Epithelial cell of prostate (primary cell): Measurements from ENCODE around the gene ABCC8.

ENCODE experiments used
- DNase-seq: peaks from one replicate; pipeline ENCODE4 v3.0.0-alpha.2; 2011; ENCODE audit warnings: low read depth, low spot score
- H3K27ac ChIP-seq: fragments of 450-650 bp; 2 replicates; pipeline ENCODE4 v1.5.1; 2017; ENCODE audit warnings: mild to moderate bottlenecking

Gene ABCC8

DNA sequence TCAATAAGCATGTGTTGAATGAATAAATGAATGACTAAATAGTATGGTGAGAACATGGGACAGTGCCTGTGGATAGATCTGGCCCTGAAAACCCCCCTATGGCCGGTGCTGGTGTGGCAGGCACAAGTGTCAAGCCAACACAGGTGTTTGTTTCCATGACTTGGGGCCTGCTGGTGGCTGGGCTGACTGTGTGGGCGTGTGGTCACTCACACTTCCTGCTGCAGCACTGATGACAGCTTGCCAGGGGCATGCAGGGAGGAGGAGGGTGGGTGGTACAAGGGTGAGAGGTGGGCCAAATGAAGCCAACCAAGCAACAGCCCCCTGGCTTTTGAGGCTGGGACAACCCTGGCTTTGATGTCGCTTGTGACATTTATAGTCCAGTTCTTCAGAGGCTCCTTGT lies 30.3 kb upstream of the ABCC8 start:
- H3K27ac ChIP-seq = no peak overlapping the region
- no peak for DNase-seq

DNA sequence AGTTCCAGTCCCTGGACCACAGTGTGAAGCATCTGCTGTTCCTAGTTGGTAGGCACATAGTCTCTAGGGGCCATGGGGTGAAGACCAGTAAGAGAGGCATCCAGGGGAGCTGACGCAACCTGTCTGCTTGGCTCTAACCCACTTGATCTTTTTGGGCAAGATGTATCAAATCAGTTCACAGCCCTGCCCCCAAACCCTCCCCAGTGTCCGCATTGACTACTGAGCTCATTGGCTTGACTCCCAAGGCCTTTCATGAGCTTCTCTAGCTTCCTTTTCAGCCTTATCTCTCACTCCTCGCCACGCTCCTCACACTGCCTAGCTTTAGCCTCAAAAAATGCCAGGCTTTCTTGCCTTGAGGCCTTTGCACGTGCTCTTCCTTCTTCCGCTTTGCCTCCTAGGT lies 29.7 kb upstream of the ABCC8 start:
- no peak for DNase-seq
- no peak overlapping the region for H3K27ac ChIP-seq

DNA sequence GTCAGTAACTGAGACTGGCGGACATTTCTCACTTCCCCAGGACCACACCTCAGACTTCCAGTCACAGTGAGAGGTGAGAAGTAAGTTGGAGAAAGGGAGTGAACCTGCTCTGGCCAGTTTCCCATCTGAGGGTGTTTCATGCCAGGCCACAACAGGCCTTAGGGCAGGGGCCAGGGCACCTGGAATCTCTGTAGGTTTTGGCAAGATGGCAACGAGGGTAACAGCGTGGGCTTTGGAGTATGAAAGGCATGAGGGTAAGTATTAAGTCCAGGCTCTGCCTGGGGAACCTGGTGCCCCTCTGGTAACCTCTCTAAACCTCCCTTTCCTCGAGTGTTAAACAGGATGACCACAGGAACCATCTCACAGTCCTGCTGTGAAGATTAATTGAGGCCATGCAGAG lies 28.5 kb upstream of the ABCC8 start:
- DNase-seq = no peak

DNA sequence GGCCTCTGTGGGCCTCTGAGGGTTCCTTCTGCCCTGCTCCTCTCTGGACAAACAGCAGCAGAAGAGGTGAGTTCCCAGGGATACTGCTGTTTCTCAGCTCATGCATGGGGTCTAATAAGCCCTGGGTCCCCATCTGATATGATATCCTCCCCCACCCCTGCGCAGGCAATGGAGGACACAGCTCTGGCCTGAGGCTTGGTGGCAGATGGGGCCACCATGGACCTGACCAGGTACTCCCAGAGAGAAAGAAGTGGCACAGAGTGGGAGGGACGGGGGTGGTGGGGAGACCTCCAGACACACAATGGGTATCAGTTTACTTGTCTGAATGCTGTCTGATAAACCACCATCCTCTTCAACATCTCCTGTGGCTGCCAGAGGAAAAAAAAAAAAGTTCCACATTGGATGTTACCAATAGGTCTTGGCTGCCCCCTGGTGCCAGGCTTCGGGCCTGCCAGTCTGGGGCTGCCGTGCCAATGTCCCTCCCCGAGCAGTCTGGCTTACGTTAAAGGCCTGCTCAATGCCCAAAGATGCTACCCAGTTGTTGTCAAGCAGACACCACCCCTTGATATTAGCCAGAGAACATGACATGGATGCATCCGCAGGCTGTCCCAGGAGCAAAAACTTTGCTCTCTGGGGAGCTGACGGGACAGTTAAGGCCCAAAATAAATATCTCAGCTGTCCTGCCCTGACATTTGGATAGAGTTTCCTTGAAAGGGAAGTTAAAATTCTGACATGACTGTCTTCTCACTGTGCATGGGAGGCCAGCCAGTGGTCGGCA lies 27.9 kb upstream of the ABCC8 start:
- no peak for DNase-seq
- no peak overlapping the region for H3K27ac ChIP-seq

More for the DNA sequence above, 28.5 kb upstream of the ABCC8 start:
- H3K27ac ChIP-seq = no peak overlapping the region

GRCh38 chr11:17502630-17503029 lies 26.0 kb upstream of the ABCC8 start:
- no peak overlapping the region for H3K27ac ChIP-seq
- no peak for DNase-seq

DNA sequence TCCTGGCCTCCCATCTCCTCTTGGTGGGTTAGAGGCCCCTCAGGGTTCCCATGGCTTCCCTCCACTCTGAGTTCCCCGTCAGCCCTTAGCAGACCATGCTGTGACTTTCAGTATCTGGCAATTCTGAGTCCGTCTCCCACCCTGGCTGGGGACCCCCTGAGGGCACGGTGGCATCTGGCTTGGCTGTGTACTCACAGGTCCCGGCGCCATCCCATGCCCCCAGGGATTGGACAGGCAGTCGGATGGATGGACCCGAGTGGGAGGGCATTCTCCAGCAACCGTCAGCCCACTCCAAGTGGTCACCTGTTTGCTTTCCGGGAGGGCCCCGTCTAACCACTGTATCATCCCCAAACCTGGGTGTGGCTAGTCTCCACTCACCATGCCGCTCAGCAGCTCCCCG lies 24.0 kb upstream of the ABCC8 start:
- no peak for DNase-seq

DNA sequence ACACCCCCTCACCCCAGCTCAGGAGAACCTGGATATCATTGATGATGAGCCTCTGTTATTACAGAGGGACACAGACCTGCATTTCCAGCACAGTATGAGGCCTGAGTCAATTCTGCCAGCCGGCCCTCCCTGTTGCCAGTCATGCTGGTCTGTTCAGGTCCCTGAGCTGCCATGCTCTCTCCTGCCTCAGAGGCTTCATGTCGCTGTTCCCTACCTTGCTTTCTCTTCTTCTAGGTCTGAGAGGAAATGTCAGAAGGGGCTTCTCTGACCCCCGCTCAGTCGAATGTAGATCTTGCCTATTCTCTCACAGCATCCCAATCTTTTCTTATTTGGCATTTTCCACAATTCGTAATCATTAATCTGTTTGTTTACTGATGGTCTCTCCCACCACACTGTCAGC lies 21.8 kb upstream of the ABCC8 start:
- DNase-seq = no peak
- H3K27ac ChIP-seq = no peak overlapping the region

More for the DNA sequence above, 24.0 kb upstream of the ABCC8 start:
- H3K27ac ChIP-seq = no peak overlapping the region

GRCh38 chr11:17498058-17498457 lies 21.4 kb upstream of the ABCC8 start:
- no peak for DNase-seq
- no peak overlapping the region for H3K27ac ChIP-seq

GRCh38 chr11:17496406-17496805 lies 19.8 kb upstream of the ABCC8 start:
- DNase-seq = no peak
- no peak overlapping the region for H3K27ac ChIP-seq

DNA sequence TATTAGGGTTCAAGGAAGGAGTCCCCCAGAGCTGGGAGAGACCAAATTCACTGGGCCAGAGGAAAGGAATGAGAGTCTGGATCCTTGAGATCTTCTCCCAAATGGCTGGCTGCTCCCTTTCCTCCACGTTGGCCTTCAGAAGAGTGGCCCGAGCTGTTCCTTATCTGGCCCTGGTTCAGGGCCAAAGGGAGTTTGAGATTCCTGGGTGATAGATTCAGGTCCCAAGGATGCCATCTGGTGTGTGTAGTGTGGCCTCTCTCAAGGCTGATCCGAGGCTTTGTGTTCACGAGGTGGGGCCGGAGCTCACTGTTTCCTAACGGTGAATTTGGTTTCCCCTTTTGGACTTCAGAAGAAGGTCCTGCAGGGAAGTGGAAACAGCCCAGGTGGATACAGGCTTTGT lies 17.4 kb upstream of the ABCC8 start:
- H3K27ac ChIP-seq = no peak overlapping the region

DNA sequence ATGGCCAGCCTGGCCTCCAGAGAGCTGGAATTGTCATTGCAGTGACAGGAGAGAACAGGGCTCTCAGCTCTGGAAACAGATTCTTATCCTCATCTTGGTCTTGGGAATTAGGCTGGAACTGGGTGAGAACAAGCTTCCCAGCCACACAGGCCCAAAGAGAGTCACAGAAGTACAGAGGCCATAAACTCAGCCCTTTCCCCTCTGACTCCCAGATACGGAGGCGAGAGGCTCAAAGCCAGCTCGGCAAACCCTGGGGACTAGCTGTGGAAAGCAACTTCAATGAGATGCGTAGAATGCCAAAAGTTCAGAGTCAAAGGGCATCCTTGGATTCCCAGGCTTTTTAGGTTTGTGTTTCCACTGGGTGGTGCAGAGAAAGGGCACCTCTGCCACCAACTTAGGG lies 14.3 kb upstream of the ABCC8 start:
- DNase-seq = no peak

More for the DNA sequence above, 17.4 kb upstream of the ABCC8 start:
- no peak for DNase-seq

DNA sequence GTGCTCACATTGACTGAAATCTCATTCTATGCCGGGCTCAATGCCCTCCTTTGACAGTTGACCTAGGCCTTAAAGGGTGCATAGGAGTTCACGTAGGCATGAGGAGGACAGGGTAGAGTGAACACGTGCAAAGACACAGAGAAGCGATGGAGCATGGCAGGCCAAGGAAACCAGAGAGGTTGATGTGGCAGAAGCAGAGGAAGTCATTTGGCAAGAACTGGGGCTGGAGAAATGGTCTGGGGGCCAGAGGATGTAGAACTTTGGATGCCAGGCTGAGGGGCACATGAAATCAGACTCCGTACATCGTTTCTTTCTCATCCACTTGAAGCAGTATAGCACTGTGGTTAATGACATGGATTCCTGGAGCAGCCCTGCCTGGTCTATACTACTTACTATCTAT lies 13.6 kb upstream of the ABCC8 start:
- DNase-seq = no peak

More for the DNA sequence above, 14.3 kb upstream of the ABCC8 start:
- no peak overlapping the region for H3K27ac ChIP-seq

DNA sequence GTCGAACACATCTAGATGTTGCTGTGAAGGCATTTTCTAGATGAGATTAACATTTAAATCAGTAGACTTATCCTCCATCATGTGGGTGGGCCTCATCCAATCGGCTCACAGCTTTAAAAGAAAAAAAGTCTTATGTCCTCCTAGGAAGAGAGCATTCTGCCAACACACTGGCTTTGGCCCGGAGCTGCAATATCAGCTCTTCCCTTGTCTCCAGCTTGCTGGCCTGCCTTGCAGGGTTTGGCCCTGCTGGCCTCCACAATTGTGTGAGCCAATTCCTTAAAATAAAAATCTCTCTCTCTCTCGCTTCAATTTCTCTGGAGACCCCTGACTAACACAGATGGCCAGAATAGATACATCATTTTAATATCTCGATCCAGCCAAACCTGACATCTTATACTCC lies 13.1 kb upstream of the ABCC8 start:
- H3K27ac ChIP-seq = no peak overlapping the region
- no peak for DNase-seq

More for the DNA sequence above, 13.6 kb upstream of the ABCC8 start:
- no peak overlapping the region for H3K27ac ChIP-seq

- H3K27ac ChIP-seq = no peak overlapping the region
- no peak for DNase-seq
Observed at GRCh38 chr11:17488563-17488962, 11.9 kb upstream of the ABCC8 start.

- DNase-seq = no peak
- H3K27ac ChIP-seq = no peak overlapping the region
Observed at GRCh38 chr11:17486646-17487045, 10.0 kb upstream of the ABCC8 start.

- no peak overlapping the region for H3K27ac ChIP-seq
- no peak for DNase-seq
Observed at GRCh38 chr11:17483505-17483904, 6.9 kb upstream of the ABCC8 start.

GRCh38 chr11:17481905-17482304 lies 5.3 kb upstream of the ABCC8 start:
- no peak for DNase-seq

GRCh38 chr11:17479284-17480214 lies 2.9 kb upstream of the ABCC8 start:
- DNase-seq = no peak
- H3K27ac ChIP-seq = no peak overlapping the region

More at GRCh38 chr11:17481905-17482304, 5.3 kb upstream of the ABCC8 start:
- no peak overlapping the region for H3K27ac ChIP-seq

DNA sequence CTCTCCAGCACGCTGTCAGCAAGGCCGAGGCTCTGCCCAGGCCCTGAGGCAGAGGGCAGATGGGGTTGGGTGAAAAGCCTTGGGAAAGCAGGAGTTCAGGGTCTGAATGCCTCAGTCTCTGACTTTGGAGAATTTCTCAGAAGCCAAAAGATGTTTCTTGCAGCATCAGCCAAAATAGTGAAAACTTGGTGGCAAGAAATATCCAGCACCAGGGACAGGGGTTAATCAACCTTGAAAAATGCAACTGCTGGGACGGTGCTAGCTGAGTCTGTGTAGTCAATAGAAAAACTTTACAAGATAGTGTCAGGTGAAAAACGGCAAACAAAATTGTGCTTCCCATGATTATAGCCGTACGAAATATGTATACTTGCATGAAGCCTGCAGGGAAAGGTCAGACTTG lies 1.4 kb upstream of the ABCC8 start:
- no peak overlapping the region for H3K27ac ChIP-seq
- DNase-seq = no peak

DNA sequence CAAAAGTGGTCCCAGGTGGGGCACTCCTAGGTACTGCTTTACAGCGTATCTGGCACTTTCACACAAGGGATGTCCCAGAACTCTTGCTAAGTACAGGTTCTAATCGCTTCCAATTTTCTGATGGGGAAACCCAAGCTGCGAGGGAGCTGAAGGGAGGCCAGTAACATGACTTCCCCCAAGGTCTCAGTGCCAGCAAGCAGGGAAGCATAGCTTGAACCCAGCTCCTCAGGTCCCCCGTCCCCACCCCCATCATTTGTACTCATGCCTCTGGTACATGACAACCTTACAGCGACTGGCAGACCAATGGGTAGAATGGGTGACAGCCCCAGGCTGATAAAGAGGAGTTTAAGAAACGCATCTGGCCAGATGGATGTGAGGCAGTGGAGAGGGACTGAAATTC lies 716 bp upstream of the ABCC8 start:
- no peak for DNase-seq

DNA sequence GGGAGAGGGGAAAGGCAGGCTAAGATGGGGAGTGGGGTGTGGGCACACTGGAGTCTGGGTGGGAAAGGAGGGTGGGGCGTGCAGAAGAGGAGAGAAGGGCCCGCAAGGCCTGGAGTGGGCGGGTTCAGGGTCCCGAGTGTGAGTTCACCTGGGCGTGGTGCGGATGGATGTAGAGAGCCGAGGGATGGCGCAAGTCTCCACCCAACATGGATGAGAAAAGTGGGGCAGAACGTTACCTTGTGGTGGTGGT lies 364 bp upstream of the ABCC8 start:
- DNase-seq = no peak
- H3K27ac ChIP-seq = no peak overlapping the region

More for the DNA sequence above, 716 bp upstream of the ABCC8 start:
- H3K27ac ChIP-seq = no peak overlapping the region
